ENCODE measurements around the gene AVEN.
"Not testable (repeated sequence)": the region's sequence is repeated elsewhere in the genome, so short reads cannot be mapped to it uniquely, and the experiment has no call there.

The AVEN gene

DNA sequence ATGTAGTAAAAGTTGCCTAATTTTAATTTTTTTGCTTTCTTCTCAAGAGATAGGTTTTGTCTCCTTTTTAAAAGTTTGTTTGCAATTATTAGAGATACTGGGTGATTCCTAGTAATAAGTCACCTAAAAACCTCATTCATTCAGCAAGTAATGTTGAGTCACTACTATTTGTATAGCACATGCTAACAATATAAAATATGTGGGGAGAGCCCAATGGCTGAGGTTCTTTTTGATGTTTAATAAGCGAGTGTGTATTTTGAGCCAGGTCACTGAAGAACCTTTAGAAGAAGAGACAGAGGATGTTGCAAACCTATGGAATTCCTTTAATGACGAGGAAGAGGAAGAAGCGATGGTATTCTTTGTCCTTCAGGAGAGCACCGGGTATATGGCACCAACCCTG is 194.4 kb downstream of the AVEN start:
- no peak for DNase-seq

- no peak for DNase-seq
Measured at GRCh38 chr15:33844186-33844585, 194.8 kb downstream of the AVEN start.

GRCh38 chr15:33840615-33841014 is 198.4 kb downstream of the AVEN start:
- no peak for DNase-seq

DNA sequence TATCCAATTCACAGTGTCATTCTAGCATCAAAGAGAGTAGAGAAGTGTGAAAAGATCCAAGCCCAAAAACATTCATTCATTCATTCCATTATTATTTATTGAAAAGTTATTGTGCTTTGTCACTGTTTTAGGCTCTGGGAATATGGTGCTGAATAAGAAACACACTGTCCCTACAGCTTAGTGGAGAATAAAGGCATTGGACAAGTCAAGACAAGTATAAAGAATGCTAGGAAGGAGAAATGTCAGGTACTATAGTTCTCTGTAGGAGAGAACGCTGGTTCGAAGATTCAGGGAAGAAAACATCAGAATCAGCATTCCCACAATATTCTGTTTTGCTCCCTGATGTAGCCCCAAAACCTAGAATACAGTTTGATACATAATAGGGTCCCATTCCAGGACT is 199.5 kb downstream of the AVEN start:
- no peak for DNase-seq

DNA sequence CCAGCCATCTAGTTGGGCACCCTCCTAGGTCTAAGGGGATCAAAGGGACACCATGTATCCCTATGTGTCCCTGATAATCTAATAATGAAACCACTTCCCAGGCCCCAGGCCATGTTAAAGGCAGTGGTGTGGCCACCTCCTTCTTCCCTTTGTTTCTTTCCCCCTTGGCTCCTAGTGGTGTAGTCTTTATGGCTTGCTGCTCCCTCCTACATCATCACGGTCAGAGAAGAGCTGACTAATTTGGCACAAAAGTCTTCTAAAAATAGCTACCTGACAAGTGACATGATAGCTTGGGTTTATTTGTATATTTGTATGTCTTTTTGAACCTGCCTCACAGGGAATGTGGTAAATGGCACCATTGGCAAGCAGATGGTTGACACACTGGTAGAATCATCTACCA is 201.7 kb downstream of the AVEN start:
- no peak for DNase-seq

DNA sequence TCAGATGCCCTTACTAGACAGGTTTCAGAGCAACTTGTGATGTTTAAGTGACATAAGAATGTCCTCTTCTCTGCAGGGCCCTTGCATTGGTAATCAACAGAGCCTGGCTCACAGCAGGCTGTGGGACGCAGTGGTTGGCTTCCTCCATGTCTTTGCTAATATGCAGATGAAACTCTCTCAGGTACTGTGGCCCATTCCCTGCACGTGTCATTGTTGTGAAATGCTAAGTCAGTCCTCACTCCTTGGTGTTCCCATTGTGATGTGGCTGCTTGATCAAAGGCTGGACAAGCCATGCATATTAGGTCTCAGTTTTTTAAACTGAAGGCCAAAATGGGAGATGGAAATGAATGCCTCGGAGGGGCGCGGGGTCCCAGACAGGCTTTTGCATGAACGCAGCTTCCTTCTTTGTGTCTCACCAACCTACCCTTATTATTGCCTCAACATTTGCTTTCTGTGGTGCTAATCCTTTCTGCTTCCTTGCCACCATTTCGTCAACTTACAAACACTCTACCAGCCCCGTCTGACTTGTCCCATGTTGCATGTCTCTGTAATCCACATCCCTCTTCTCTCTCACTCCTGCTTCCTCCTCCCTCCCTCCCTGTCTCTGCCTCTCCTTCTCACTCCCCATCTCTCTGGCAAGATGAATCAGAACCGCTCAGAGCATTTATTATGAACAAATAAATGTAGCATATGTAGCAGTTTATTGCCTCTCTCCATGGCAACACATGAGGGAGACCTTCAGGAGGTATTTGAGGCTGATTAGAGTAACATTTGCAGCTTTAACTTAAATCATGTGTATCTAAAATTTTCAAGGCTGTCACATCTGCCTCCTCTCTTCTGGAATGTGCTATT is 203.9 kb downstream of the AVEN start:
- no peak for DNase-seq

- no peak for DNase-seq
Measured at GRCh38 chr15:33831646-33832045, 207.4 kb downstream of the AVEN start.

DNA sequence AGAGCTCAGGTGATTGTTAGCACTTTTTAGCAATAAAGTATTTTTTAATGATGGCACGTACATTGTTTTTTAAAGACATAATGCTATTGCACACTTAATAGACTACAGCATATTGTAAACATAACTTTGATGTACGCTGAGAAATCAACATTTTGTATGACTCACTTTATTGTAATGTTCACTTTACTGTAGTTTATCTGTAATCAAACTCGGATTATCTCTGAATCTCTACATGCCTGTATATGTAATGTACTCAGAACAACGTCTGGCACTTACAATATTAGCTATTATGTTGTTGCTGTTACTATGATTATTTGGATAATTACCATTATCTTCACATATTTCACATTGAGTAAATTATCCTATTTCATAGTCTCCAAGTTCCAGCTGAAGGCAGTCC is 208.7 kb downstream of the AVEN start:
- DNase-seq, result no peak

- DNase-seq, result no peak
Measured at GRCh38 chr15:33826201-33826600, 212.8 kb downstream of the AVEN start.

DNA sequence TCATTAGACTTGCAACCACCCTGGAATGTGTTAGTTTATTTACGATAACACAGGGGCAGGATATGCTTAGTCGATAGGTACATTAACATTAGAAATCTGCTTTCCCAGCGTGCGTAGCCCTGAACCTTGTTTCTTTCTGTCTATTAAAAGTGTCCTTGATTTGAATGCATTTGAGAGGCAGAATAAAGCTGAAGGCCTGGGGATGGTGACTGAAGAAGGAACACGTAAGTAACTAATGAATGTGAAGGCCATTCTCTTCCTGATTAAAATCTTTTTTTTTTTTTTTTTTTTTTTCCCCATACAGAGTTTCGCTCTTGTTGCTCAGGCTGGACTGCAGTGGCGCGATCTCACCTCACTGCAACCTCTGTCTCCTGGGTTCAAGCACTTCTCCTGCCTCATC is 213.6 kb downstream of the AVEN start:
- DNase-seq, result no peak

- DNase-seq, result no peak
Measured at GRCh38 chr15:33823119-33823518, 215.9 kb downstream of the AVEN start.

- DNase-seq, result no peak
Measured at GRCh38 chr15:33822479-33822878, 216.5 kb downstream of the AVEN start.

GRCh38 chr15:33819499-33819898 is 219.5 kb downstream of the AVEN start:
- DNase-seq, result not testable (repeated sequence)
